GM18499 (cell line): ENCODE results near the gene CARHSP1.
"Not testable (repeated sequence)": the region's sequence is repeated elsewhere in the genome, so short reads cannot be mapped to it uniquely, and the experiment has no call there.

Experiments used
- ATAC-seq: cut with Tn5 transposase; IDR thresholded peaks from one replicate; pipeline ENCODE4 v1.9.1; 2021; ENCODE audit warnings: moderate number of reproducible peaks; ENCODE audit not compliant: insufficient read depth, unreplicated experiment

CARHSP1 gene

GRCh38 chr16:8804313-8804712 lies 64.5 kb downstream of the CARHSP1 start:
- ATAC-seq, result no peak

- ATAC-seq, result not testable (repeated sequence)
These were observed 65.1 kb downstream of the CARHSP1 start for GRCh38 chr16:8803733-8804132.
